BE2C (cell line): ENCODE measurements around the gene MBNL1.

Experiments
- DNase-seq: peaks from one replicate; pipeline ENCODE4 v3.0.0-alpha.2; 2020
- H3K27me3 ChIP-seq: fragments of 250-450 bp; sonication (Bioruptor Pico); 2 replicates; pipeline ENCODE4 v1.5.1; 2020; ENCODE audit warnings: mild to moderate bottlenecking
- H3K36me3 ChIP-seq: fragments of 250-450 bp; sonication (Bioruptor Pico); 2 replicates; pipeline ENCODE4 v1.5.1; 2020; ENCODE audit warnings: mild to moderate bottlenecking
- H3K4me1 ChIP-seq: fragments of 250-450 bp; sonication (Bioruptor Pico); 2 replicates; pipeline ENCODE4 v1.5.1; 2020
- H3K4me3 ChIP-seq: 2 replicates; pipeline ENCODE4 v1.5.1; 2011; ENCODE audit warnings: low read depth, low read length
- H3K9me3 ChIP-seq: fragments of 250-450 bp; sonication (Bioruptor Pico); 2 replicates; pipeline ENCODE4 v1.5.1; 2020
- TF ChIP-seq, protein P1 (sequence below): IDR thresholded peaks from 2 replicates; pipeline ENCODE4 v1.5.1; 2012; ENCODE audit warnings: mild to moderate bottlenecking, low read depth, low read length

Gene MBNL1

DNA sequence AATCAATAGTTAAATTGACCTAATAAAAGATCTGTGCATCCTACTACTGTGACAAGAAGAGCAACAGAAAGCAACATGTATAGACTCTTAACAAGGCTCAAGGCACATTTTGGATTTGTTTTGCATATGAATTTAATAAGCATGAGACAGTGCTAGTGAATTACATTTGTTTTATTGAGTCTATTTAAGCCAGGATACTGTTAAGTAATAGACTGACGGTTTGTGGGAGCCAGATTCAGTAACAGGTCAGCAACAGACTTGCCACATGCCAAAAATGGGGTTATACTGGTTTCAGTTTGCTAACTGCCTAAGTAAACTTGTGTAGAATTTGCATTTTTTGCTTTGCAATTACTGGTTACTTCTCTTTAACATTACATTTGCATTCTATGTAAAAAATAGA is 54.0 kb downstream of the MBNL1 start:
- H3K9me3 ChIP-seq, result no peaks in the 10 kb centered on the region
- no peaks in the 10 kb centered on the region for H3K36me3 ChIP-seq
- H3K27me3 ChIP-seq, result no peaks in the 10 kb centered on the region
- no peak for DNase-seq
- H3K4me1 ChIP-seq, result peaks cover 14% of the 10 kb centered on the region
- TF ChIP-seq, protein P1, sequence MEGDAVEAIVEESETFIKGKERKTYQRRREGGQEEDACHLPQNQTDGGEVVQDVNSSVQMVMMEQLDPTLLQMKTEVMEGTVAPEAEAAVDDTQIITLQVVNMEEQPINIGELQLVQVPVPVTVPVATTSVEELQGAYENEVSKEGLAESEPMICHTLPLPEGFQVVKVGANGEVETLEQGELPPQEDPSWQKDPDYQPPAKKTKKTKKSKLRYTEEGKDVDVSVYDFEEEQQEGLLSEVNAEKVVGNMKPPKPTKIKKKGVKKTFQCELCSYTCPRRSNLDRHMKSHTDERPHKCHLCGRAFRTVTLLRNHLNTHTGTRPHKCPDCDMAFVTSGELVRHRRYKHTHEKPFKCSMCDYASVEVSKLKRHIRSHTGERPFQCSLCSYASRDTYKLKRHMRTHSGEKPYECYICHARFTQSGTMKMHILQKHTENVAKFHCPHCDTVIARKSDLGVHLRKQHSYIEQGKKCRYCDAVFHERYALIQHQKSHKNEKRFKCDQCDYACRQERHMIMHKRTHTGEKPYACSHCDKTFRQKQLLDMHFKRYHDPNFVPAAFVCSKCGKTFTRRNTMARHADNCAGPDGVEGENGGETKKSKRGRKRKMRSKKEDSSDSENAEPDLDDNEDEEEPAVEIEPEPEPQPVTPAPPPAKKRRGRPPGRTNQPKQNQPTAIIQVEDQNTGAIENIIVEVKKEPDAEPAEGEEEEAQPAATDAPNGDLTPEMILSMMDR, result no peak
- no peak overlapping the region for H3K4me3 ChIP-seq

DNA sequence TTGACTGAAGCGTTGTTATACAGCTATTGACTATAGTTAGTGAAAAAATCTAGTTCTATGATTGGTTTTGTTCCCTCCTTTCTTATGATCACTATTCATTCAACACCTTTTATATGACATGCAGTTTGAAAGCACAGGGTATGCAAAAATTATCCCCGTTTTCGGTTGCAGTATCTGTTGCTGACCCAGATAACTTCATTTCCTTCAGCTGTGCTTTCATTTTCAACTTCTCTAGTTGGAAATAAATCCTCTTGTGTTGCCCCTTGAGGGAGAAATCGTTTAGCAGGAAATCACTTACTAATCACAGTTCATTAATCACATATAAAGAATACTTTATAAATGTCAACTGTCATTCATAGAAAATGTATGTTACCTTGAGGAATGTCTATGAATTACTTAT is 55.1 kb downstream of the MBNL1 start:
- Histone ChIP-seq H3K9me3 (no peaks in the 10 kb centered on the region), H3K27me3 (no peaks in the 10 kb centered on the region), H3K4me1 (peaks cover 14% of the 10 kb centered on the region), H3K4me3 (no peak overlapping the region), H3K36me3 (no peaks in the 10 kb centered on the region)
- TF ChIP-seq, protein P1, result no peak
- DNase-seq, result no peak

DNA sequence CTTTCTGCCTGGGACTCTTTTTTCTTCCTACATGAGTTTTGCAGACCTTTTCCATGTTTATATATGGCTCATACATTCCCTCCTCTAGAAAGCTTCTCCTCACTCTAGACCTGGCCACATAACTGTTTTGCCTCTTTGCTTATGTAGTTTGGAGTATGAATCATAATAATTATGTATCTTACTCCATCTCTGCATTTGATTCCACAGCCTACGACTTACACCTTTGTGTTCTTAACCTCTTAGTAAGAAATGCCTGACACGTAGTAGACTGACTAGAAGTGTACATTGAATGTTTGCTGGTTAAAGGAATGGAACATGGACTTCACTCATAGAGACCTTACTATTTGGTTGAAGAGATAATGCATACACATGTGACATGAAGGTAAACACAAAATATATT is 56.4 kb downstream of the MBNL1 start:
- Histone ChIP-seq H3K36me3 (no peaks in the 10 kb centered on the region), H3K27me3 (no peaks in the 10 kb centered on the region), H3K4me1 (peaks cover 9% of the 10 kb centered on the region; the same call in 1 of the 2 replicates), H3K4me3 (no peak overlapping the region), H3K9me3 (no peaks in the 10 kb centered on the region)
- TF ChIP-seq, protein P1, result no peak
- no peak for DNase-seq

DNA sequence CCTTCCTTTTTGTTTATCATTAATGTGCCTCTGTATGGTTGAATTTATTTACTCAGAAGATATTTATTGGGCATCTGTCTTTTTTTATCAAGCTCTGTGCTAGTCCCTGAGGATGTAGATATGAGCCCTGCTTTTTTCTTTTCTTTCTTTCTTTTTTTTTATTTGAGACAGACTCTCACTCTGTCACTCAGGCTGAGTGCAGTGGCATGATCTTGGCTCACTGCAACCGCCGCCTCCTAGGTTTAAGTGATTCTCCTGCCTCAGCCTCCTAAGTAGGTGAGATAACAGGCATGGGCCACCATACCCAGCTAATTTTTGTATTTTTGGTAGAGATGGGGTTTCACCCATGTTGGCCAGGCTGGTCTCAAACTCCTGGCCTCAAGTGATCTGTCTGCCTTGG is 58.5 kb downstream of the MBNL1 start:
- TF ChIP-seq, protein P1, result no peak
- DNase-seq, result no peak

DNA sequence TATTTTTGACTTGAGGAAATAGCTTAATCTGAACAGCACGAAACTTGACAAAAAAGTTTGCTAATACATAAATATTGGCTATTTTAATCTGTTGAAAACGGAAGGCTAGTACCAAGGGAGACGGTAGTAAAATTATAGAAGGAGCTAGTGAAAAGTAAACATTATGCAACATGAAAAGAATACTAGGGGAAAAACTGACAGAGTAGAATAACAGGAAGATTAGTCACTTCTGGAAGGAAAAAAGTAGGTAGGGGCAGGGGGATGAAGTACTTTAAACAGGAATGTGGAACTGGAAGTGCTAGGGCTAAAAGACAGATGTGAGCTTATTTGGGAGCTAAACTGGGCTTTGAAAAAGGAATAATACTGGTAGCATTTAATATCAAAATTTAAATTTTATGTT is 60.1 kb downstream of the MBNL1 start:
- no peaks in the 10 kb centered on the region for H3K36me3 ChIP-seq
- no peaks in the 10 kb centered on the region for H3K9me3 ChIP-seq
- H3K4me1 ChIP-seq, result no peaks in the 10 kb centered on the region; the same call in 1 of the 2 replicates
- TF ChIP-seq, protein P1, result no peak
- H3K27me3 ChIP-seq, result no peaks in the 10 kb centered on the region
- DNase-seq, result no peak
- H3K4me3 ChIP-seq, result no peak overlapping the region

More for the DNA sequence above, 58.5 kb downstream of the MBNL1 start:
- no peaks in the 10 kb centered on the region for H3K36me3 ChIP-seq
- no peaks in the 10 kb centered on the region for H3K27me3 ChIP-seq
- H3K4me3 ChIP-seq, result no peak overlapping the region
- H3K4me1 ChIP-seq, result peaks cover 4% of the 10 kb centered on the region; the same call in 1 of the 2 replicates
- H3K9me3 ChIP-seq, result no peaks in the 10 kb centered on the region

DNA sequence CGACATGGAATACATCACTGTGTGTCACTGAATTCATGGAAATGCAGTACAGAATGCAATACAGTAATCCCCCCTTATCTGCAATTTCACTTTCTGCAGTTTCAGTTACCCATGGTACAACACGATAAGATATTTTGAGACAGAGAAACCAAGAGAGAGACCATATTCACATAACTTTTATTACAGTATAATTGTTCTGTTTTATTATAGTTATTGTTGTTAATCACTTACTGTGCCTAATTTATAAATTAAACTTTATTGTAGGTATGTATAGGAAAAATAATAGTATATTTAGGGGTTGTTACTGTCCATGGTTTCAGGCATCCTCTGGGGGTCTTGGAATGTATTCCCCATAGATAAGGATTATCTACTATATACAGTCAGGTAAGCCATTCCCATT is 61.8 kb downstream of the MBNL1 start:
- TF ChIP-seq, protein P1, result no peak
- H3K27me3 ChIP-seq, result no peaks in the 10 kb centered on the region
- no peaks in the 10 kb centered on the region for H3K9me3 ChIP-seq
- DNase-seq, result no peak
- no peak overlapping the region for H3K4me3 ChIP-seq
- H3K4me1 ChIP-seq, result no peaks in the 10 kb centered on the region; the same call in 1 of the 2 replicates
- H3K36me3 ChIP-seq, result peaks cover 3% of the 10 kb centered on the region; the same call in 1 of the 2 replicates
